IMR-90 (cell line): ENCODE results near the gene DNTT.

ENCODE experiments used
- CEBPB ChIP-seq: IDR thresholded peaks from 2 replicates; pipeline ENCODE4 v1.6.1; 2012; ENCODE audit warnings: low read depth, low read length, improper control_type of control experiment
- CTCF ChIP-seq: conservative IDR thresholded peaks from 2 replicates; pipeline ENCODE4 v1.5.1; 2012; ENCODE audit warnings: mild to moderate bottlenecking, low read depth, low read length, improper control_type of control experiment

GRCh38 chr10:96384506-96384905, 80.3 kb downstream of the DNTT start:
- TF ChIP-seq CTCF (no peak), CEBPB (no peak)
